Thoracic aorta endothelial cell (primary cell): ENCODE measurements around the gene ARL11. TPM values are rescaled to one million over a fixed set of nuclear protein-coding genes. Genes with fewer than 3 reads are reported as not detected.

Experiments used
- total RNA-seq: library from RNA; depleted of rRNA; stranded (reverse); fragments of >200 nt; gene quantifications from 2 replicates; pipeline ENCODE4 v1.2.3, GENCODE V29; 2012

Gene ARL11
- total RNA-seq, result 0.13 and 0.22 TPM in 2 replicates

DNA sequence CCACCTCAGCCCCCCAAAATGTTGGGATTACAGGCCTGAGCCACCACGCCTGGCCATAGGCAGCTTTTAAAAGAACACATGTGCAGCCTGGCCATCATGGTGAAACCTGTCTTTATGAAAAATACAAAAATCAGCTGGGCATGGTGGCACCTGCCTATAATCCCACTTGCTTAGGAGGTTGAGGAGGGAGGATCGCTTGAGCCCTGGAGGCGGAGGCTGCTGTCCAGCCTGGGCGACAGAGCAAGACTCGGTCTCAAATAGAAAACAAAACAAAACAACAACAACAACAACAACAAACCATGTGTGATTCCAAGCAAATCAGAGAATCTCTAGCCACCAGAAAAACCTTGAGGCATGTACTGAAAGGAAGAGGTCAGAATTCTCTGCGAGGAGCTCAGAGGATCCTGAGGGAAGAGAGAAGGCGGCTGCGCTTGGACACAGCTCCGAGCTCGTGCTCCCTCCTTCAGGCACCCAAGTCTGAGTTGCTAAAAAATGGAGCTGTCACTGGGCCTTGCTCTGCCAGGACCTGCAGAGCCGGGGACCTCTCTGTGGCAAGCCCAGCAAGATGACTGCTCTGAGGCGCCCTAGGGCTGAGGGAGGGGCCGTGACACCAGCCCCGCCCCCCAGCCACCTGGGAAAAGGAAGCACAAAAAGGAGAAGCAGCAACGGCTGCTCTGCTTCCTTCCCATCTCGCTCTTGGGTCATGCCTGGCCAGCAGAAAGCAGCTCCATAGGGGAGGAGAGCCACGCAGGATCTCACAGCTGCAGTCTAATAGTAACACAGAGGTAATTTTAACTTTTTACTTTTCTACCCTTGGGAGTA, at the start of gene ARL11:
Gene ARL11, plus strand, starts transcription at position 677 of the 822 bp plus-strand sequence. CDS start 1,941 bp downstream, outside the sequence.

GRCh38 chr13:49585220-49586157, 42.8 kb upstream of the ARL11 start, which contains the start of gene RCBTB1:
Gene RCBTB1 (minus strand): TSS chr13:49585558. CDS start chr13:49567279, 18,279 bp downstream.

Other genes starting within 250 kb of the ARL11 start
- gene CAB39L, start 184.4 kb upstream of the ARL11 start, total RNA-seq, result 8.2 and 10.9 TPM in 2 replicates
- gene SETDB2, start 184.2 kb upstream of the ARL11 start, total RNA-seq, result 3.9 and 5.2 TPM in 2 replicates
- gene PHF11, start 132.6 kb upstream of the ARL11 start, total RNA-seq, result 18.5 and 19.3 TPM in 2 replicates
- gene RCBTB1, start 42.9 kb upstream of the ARL11 start, total RNA-seq, result 28.6 and 30.5 TPM in 2 replicates
- 97.4 and 100 TPM in 2 replicates for gene EBPL, start 63.0 kb downstream of the ARL11 start, total RNA-seq
- 80.3 and 94.2 TPM in 2 replicates for gene KPNA3, start 164.2 kb downstream of the ARL11 start, total RNA-seq